GM19372 (cell line): Measurements from ENCODE around the gene IMMP1L.

ENCODE experiments used
- ATAC-seq: cut with Tn5 transposase; IDR thresholded peaks from one replicate; pipeline ENCODE4 v1.9.1; 2021; ENCODE audit warnings: mild to moderate bottlenecking, low read depth, moderate library complexity; ENCODE audit not compliant: unreplicated experiment

Gene IMMP1L

DNA sequence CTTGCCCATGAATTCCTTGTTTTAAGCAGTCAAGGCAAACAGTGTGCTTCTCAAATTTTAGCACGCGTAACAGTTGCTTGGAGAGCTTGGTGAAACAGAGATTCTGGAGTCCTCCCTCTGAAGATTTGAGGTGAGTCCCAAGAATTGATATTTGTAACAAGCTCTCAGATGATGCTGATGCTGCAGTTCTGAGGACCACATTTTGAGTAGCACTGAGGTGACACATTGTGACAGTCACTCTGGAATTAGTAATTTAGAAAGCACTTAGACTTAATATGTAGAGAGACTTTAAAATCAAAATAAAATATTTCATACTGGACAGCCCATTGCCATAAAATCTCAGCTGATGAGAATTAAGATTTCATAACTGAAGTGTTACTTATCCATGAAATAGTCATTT, 101.2 kb downstream of the IMMP1L start:
- ATAC-seq, result no peak

DNA sequence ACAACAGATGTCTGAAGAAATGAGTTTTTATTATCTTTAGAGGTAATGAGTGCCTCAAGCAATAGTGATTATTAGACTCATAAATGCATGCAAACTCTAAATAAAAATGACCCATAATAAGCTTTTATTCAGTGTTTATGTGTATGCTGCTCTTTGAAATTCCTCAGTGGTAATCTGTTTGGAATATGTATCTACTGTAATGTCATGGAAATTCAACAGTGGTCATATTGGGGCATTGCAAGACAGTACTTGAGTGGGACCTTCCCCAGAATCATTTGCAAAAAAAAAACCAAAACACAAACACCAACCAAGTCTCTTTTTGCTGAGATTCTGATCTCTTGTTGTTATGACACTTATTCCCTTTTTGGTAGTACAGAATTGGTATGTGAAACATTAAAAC, 104.8 kb downstream of the IMMP1L start:
- no peak for ATAC-seq

DNA sequence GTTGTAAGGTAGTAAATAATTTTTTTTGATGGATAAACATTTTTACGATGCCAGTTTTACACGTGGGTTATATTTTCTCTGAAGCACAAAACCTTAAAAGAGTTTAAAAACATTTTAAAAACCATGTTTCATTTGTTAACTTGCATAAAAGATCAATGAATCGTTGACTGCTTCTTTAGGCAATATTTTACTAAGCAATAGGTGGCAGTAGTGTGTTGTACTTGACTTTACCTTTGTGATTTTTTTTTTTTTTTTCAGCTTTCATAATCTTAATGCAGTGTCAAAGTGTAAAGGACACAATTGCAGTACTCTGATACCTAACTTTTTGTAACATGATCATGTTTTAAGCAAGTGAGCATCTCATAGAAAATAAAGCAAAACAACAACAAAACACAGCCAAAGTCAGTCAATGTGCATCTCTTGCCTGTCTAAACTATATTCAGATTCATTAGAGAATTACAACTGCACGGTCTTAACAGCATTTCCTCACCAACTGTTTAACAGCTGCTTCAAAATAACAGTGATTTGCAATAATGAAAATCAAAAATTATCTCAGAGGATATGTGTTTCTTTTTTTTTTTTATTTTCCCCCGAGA, 112.1 kb downstream of the IMMP1L start:
- no peak for ATAC-seq

DNA sequence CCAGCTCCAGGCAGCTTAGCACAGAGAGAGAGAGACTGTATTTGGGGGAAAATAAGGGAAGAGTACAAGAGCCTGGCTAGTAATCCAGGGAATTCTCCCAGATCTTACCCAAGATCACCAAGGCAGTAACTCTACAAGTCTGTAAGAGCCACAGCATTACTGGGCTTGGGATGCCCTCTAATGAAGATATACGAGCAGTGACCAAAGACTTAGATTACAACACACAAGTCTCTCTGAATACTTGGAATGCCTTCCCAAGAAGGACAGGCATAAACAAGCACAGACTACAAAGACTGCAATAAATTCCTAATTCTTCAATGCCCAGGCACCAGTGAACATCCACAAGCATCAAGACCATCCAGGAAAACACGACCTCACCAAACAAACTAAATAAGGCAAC, 122.0 kb downstream of the IMMP1L start:
- ATAC-seq, result no peak

DNA sequence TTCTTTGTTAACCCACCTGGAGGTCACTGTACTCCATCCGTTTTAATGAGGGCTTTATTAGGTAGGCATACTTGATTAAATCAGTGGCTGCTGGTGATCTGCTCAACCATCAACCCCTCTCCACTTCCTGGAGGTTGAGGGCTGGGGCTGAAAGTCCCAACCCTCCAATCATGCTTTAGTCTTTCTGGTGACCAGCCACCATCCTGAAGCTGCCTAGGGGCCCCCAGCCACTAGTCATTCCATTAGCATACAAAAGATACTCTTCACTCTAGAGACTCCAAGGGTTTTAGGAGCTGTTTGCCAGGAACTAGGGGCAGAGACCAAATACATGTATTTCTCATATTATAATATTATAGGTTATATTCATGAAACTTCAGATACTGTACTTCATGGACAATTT, 126.3 kb downstream of the IMMP1L start:
- no peak for ATAC-seq
